Measurements from ENCODE around the gene DDX42. TPM values are rescaled to one million over a fixed set of nuclear protein-coding genes. Genes with fewer than 3 reads are reported as not detected.

DDX42 gene
- total RNA-seq, 2 donors from 2014 or later, result 92.9 to 157 TPM

DNA sequence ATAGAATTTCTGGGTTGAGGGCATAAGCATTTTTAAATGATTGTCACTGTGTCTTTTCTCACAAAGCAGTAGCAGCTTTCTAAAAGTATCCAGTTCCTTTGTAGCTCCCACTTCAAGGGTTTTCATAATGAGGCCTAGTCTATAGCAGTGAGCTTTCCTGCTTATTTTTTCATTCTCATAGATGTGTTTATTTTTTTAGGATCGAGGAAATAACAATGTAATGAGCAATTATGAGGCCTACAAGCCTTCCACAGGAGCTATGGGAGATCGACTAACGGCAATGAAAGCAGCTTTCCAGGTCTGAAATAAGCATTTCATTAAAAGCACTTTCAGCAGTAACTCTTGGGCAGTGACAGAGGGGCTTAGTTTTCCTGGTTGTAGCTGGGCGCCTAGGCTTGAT lies 42.7 kb downstream of the DDX42 start:
- H3K27me3 ChIP-seq (replicated peaks; ENCODE audit: insufficient read depth), result no peaks in the 10 kb centered on the region
- H3K27ac ChIP-seq, result no peak overlapping the region
- no peaks in the 10 kb centered on the region for H3K4me1 ChIP-seq (ENCODE audit: control insufficient read depth in 1 of 2, low read depth in 2 of 2)
- no peaks in the 10 kb centered on the region for H3K9me3 ChIP-seq
- no peak for ATAC-seq (ENCODE audit: insufficient number of reproducible peaks, low FRiP score, low read depth)
- peaks cover 96% of the 10 kb centered on the region for H3K36me3 ChIP-seq
- DNase-seq (ENCODE audit: low spot score), result no peak
- H3K4me3 ChIP-seq, result no peak overlapping the region
- TF ChIP-seq, protein P1, sequence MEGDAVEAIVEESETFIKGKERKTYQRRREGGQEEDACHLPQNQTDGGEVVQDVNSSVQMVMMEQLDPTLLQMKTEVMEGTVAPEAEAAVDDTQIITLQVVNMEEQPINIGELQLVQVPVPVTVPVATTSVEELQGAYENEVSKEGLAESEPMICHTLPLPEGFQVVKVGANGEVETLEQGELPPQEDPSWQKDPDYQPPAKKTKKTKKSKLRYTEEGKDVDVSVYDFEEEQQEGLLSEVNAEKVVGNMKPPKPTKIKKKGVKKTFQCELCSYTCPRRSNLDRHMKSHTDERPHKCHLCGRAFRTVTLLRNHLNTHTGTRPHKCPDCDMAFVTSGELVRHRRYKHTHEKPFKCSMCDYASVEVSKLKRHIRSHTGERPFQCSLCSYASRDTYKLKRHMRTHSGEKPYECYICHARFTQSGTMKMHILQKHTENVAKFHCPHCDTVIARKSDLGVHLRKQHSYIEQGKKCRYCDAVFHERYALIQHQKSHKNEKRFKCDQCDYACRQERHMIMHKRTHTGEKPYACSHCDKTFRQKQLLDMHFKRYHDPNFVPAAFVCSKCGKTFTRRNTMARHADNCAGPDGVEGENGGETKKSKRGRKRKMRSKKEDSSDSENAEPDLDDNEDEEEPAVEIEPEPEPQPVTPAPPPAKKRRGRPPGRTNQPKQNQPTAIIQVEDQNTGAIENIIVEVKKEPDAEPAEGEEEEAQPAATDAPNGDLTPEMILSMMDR (IDR thresholded peaks at IDR 0.05), result no peak

DNA sequence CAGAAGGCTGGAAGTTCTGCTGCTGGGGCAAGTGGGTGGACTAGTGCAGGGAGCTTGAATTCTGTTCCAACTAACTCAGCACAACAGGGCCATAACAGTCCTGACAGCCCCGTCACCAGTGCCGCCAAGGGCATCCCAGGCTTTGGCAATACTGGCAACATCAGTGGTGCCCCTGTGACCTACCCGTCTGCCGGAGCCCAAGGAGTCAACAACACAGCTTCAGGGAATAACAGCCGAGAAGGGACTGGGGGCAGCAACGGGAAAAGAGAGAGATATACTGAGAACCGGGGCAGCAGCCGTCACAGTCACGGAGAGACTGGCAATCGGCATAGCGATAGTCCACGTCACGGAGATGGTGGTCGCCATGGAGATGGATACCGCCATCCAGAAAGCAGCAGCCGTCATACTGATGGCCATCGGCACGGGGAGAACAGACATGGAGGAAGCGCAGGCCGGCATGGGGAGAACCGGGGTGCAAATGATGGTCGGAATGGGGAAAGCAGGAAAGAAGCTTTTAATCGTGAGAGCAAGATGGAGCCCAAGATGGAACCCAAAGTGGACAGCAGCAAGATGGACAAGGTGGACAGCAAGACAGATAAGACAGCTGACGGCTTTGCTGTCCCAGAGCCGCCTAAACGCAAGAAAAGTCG lies 43.9 kb downstream of the DDX42 start:
- DNase-seq (ENCODE audit: low spot score), result no peak
- H3K4me3 ChIP-seq, result no peak overlapping the region
- no peak overlapping the region for H3K27ac ChIP-seq
- TF ChIP-seq, protein P1 (IDR thresholded peaks at IDR 0.05), result no peak
- H3K36me3 ChIP-seq, result peaks cover 95% of the 10 kb centered on the region
- ATAC-seq (ENCODE audit: insufficient number of reproducible peaks, low FRiP score, low read depth), result no peak
- H3K9me3 ChIP-seq, result no peaks in the 10 kb centered on the region
- H3K4me1 ChIP-seq (ENCODE audit: control insufficient read depth in 1 of 2, low read depth in 2 of 2), result no peaks in the 10 kb centered on the region
- no peaks in the 10 kb centered on the region for H3K27me3 ChIP-seq (replicated peaks; ENCODE audit: insufficient read depth)

DNA sequence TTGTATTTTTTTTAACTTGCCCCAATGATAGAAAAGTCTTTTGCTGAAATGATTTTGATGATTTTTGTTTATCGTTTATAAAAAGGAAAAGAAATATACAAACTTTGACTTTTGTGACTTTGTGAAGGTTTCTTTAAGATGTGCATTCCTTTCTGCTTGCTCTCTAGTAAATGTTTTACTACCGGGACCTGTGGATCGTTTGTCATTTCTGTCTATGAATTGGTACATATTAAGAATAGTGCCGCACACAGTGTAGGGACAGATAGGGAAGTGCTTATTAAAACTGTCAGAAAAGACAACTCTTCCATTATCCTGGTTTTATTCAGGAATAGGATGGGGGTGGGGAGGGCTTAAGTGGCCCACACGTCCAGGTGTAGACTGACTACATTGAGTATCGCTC lies 45.2 kb downstream of the DDX42 start:
- no peak overlapping the region for H3K4me3 ChIP-seq
- DNase-seq (ENCODE audit: low spot score) (no peak), ATAC-seq (ENCODE audit: insufficient number of reproducible peaks, low FRiP score, low read depth) (no peak)
- no peaks in the 10 kb centered on the region for H3K4me1 ChIP-seq (ENCODE audit: control insufficient read depth in 1 of 2, low read depth in 2 of 2)
- no peaks in the 10 kb centered on the region for H3K27me3 ChIP-seq (replicated peaks; ENCODE audit: insufficient read depth)
- peaks cover 95% of the 10 kb centered on the region for H3K36me3 ChIP-seq
- no peak overlapping the region for H3K27ac ChIP-seq
- TF ChIP-seq, protein P1 (IDR thresholded peaks at IDR 0.05), result no peak
- no peaks in the 10 kb centered on the region for H3K9me3 ChIP-seq

DNA sequence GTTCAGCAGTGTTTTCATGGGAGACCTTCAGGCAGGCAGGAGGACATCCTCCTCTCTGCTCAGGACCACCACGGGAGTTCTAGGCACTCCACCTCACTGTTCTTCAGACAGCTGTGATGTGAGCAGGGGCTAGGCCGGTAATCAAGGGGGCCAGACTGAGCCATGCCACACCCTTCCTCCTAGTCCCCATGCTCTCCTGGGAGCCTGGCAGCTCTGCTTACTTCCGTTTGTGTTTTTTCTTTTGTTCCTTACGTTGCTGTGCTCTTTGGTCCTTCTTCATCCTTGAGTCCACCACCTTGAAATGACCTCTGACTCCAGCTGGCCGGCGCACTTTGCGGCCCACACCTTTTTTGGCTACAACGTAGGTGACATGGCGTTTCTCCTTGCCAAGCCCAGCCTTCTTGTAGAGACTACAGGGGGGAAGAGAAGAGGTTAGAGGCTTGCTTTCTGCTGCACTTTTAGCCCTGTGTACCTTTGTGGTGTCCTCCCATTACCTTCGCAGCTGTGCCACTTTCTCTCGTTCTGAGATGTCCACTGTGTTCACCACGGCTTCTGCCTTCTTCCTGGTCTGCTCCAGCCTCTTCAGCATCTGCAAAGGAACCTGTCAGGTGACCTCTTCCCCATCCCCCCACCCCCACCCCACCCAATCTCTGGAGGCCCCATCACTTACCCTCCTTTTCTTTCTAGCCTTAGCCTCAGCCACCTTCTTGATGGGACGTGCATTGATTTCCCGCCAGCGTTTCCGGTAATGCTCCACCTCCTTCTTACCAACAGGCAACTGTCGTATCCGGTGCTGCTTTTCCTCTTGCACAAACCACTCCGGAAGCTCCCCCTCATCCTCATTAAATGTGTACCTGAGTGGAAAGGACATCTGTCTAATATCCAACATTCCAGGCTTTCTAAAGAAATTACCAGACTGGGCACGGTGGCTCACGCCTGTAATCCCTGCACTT lies 45.9 kb downstream of the DDX42 start:
- ATAC-seq (ENCODE audit: insufficient number of reproducible peaks, low FRiP score, low read depth), result no peak
- H3K4me1 ChIP-seq (ENCODE audit: control insufficient read depth in 1 of 2, low read depth in 2 of 2), result no peaks in the 10 kb centered on the region
- DNase-seq (ENCODE audit: low spot score), result no peak
- TF ChIP-seq, protein P1 (IDR thresholded peaks at IDR 0.05), result no peak
- no peak overlapping the region for H3K4me3 ChIP-seq
- H3K9me3 ChIP-seq, result no peaks in the 10 kb centered on the region
- H3K27ac ChIP-seq, result no peak overlapping the region
- H3K36me3 ChIP-seq, result peaks cover 96% of the 10 kb centered on the region
- no peaks in the 10 kb centered on the region for H3K27me3 ChIP-seq (replicated peaks; ENCODE audit: insufficient read depth)

DNA sequence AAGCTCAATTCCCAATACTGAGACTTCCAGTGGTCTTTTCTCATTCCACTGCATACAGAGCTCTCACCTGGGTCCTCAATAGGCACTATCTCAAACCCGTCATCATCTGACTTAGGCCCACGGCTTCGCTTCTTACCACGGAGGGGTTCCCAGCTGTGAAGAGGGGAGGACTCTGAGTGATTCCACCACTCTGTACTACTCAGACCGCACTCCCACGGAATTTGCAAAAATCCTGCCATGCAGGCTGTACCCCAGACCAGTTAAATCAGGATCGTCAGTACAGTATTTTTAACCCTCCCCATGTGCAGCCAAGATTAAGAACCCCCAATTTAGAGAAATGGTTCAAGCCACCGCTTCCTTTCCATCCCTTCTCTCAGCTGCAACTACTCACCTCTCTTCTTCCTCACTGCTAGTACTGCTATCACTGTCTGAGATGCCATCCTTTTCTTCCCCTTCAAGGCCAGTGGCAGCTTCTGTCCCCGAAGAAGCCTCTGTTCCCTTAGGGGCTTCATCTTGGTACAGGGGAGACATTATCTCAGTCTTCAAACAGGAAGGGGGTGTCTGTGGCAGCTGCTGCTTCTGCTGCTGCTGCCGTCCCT lies 47.1 kb downstream of the DDX42 start:
- Histone ChIP-seq H3K36me3 (peaks cover 91% of the 10 kb centered on the region), H3K4me3 (no peak overlapping the region), H3K27ac (no peak overlapping the region), H3K4me1 (ENCODE audit: control insufficient read depth in 1 of 2, low read depth in 2 of 2) (peaks cover 4 to 6% of the 10 kb centered on the region in 2 donors), H3K9me3 (no peaks in the 10 kb centered on the region), H3K27me3 (replicated peaks; ENCODE audit: insufficient read depth) (no peaks in the 10 kb centered on the region)
- DNase-seq (ENCODE audit: low spot score) (no peak), ATAC-seq (ENCODE audit: insufficient number of reproducible peaks, low FRiP score, low read depth) (no peak)
- TF ChIP-seq, protein P1 (IDR thresholded peaks at IDR 0.05), result no peak
